GM12891 (cell line): ENCODE measurements around the gene PSG5.
"Not testable (repeated sequence)": the region's sequence is repeated elsewhere in the genome, so short reads cannot be mapped to it uniquely, and the experiment has no call there.

Experiments used
- POLR2A ChIP-seq: IDR thresholded peaks from 2 replicates; pipeline ENCODE4 v1.6.1; 2011; ENCODE audit warnings: low read depth, low read length, control low read depth
- POLR2AphosphoS5 ChIP-seq: IDR thresholded peaks from 2 replicates; pipeline ENCODE4 v1.6.1; 2011; ENCODE audit warnings: low read depth, low read length, control low read depth
- SPI1 ChIP-seq: IDR thresholded peaks from 2 replicates; pipeline ENCODE4 v1.6.1; 2011; ENCODE audit warnings: low read depth, low read length, control low read depth
- TAF1 ChIP-seq: IDR thresholded peaks from 2 replicates; pipeline ENCODE4 v1.6.1; 2011; ENCODE audit warnings: low read depth, low read length, control low read depth

DNA sequence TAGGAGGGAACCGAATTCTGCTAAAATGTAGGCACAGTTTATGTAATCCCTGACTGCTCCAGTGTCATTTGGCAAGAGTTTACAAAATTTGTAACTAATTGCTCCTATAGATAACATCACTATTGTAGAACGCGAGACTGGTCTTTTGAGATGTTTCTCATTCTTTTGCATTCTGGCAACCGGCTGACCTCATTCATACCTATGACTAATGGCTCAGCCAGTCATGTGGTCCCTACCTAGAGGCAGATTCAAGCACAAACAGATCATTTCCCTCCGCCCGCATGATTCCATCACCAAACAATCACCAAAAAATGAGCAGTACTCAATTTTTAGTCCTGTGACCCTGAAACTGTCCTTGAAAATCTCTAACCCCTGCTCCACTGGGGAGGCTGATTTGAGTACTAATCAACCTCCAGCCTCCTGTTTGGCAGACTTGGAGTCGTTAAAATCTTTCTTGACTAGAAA lies 15.0 kb upstream of the PSG5 start:
- not testable (repeated sequence) for TF ChIP-seq POLR2A, POLR2AphosphoS5, SPI1, TAF1
